Activated CD4-positive, alpha-beta T cell treated with anti-CD3 and anti-CD28 coated beads for 36 hours (primary cell): ENCODE data around the gene PARD6B. TPM values are rescaled to one million over a fixed set of nuclear protein-coding genes. Genes with fewer than 3 reads are reported as not detected.
A peak's percentile ranks its signal among the peaks of the same experiment; 100 is the strongest.
"Not testable (repeated sequence)": the region's sequence is repeated elsewhere in the genome, so short reads cannot be mapped to it uniquely, and the experiment has no call there.

Source experiments
- ATAC-seq: fragments of 200-7000 bp; cut with Tn5 transposase; one replicate; pipeline ENCODE4 v1.10.0; 2021; ENCODE audit warnings: mild to moderate bottlenecking, moderate library complexity
- CTCF ChIA-PET: fragments of 350-600 bp; sonication (Branson Sonifier 250); formaldehyde crosslinking; loops from one replicate; lab custom pipeline; 2021; ENCODE audit warnings: antibody characterized with exemption; lab: Charles Lee
- POLR2A ChIA-PET: fragments of 350-600 bp; sonication (Branson Sonifier 250); formaldehyde crosslinking; loops from one replicate; lab custom pipeline; 2021; ENCODE audit warnings: antibody characterized with exemption, inconsistent platforms; lab: Charles Lee
- DNase-seq: peaks from one replicate; pipeline ENCODE4 v3.0.0-alpha.2; 2020
- H3K27ac Mint-ChIP-seq: one replicate; pipeline ENCODE4 v1.8.0; 2021; ENCODE audit warnings: mixed read lengths
- H3K27me3 Mint-ChIP-seq: one replicate; pipeline ENCODE4 v1.8.0; 2021; ENCODE audit warnings: mixed read lengths
- H3K36me3 Mint-ChIP-seq: one replicate; pipeline ENCODE4 v1.8.0; 2021; ENCODE audit warnings: low read depth, mixed read lengths
- H3K4me1 Mint-ChIP-seq: one replicate; pipeline ENCODE4 v1.8.0; 2021; ENCODE audit warnings: mixed read lengths
- H3K4me3 Mint-ChIP-seq: one replicate; pipeline ENCODE4 v1.8.0; 2021; ENCODE audit warnings: mild to moderate bottlenecking, moderate library complexity, mixed read lengths
- H3K9me3 Mint-ChIP-seq: one replicate; pipeline ENCODE4 v1.8.0; 2021; ENCODE audit warnings: low read depth, mixed read lengths
- intact Hi-C, 2 experiments: fragments of 100-400 bp; cut with DNase I in 1 of 2; cut with micrococcal nuclease in 1 of 2; formaldehyde crosslinking; loops; one replicate each; pipeline versions ENCODE4 v1.14.2 to v1.15.1; 2022 to 2024; cut with DNase I, micrococcal nuclease
- total RNA-seq, 2 experiments: library from RNA; stranded (reverse); gene quantifications; one replicate each; pipeline ENCODE4 v1.2.3, GENCODE V29; 2021

PARD6B gene
- total RNA-seq, 2 experiments from 2014 or later: 4.9 to 6.2 TPM

GRCh38 chr20:50783903-50784302 lies 52.5 kb downstream of the PARD6B start:
- no peak overlapping the region for H3K27ac Mint-ChIP-seq
- ChIA-PET CTCF (interaction anchor here (0.6 to 1.4 kb wide), 5 partner anchors 10 to 34 kb away, joined by 3 to 6 read pairs (median 4); partner anchors contain the start of gene BCAS4), POLR2A (no interaction called here)
- no peak overlapping the region for H3K4me3 Mint-ChIP-seq
- no peak for ATAC-seq
- no peaks in the 10 kb centered on the region for H3K36me3 Mint-ChIP-seq
- H3K27me3 Mint-ChIP-seq: no peaks in the 10 kb centered on the region
- intact Hi-C loops: no loop called here
- H3K9me3 Mint-ChIP-seq: no peaks in the 10 kb centered on the region
- DNase-seq: no peak
- H3K4me1 Mint-ChIP-seq: no peaks in the 10 kb centered on the region

- DNase-seq (no peak), ATAC-seq (no peak)
- no peaks in the 10 kb centered on the region for H3K36me3 Mint-ChIP-seq
- ChIA-PET POLR2A (no interaction called here), CTCF (interaction anchor here (0.7 to 1.4 kb wide), 4 partner anchors 9 to 18 kb away, joined by 3 to 6 read pairs (median 4); partner anchors contain the start of gene BCAS4)
- H3K9me3 Mint-ChIP-seq: no peaks in the 10 kb centered on the region
- intact Hi-C loops: no loop called here
- no peak overlapping the region for H3K27ac Mint-ChIP-seq
- H3K4me1 Mint-ChIP-seq: no peaks in the 10 kb centered on the region
- no peak overlapping the region for H3K4me3 Mint-ChIP-seq
- H3K27me3 Mint-ChIP-seq: no peaks in the 10 kb centered on the region
Observed at GRCh38 chr20:50784464-50784863, 53.1 kb downstream of the PARD6B start.

GRCh38 chr20:50786703-50787102 lies 55.3 kb downstream of the PARD6B start:
- H3K27me3 Mint-ChIP-seq: no peaks in the 10 kb centered on the region
- no peaks in the 10 kb centered on the region for H3K9me3 Mint-ChIP-seq
- H3K4me3 Mint-ChIP-seq: no peak overlapping the region
- DNase-seq: no peak
- H3K27ac Mint-ChIP-seq: no peak overlapping the region
- peaks cover 6% of the 10 kb centered on the region for H3K4me1 Mint-ChIP-seq
- H3K36me3 Mint-ChIP-seq: no peaks in the 10 kb centered on the region
- POLR2A ChIA-PET: no interaction called here
- CTCF ChIA-PET: interaction anchor here (0.6 kb wide), 1 partner anchor 31 kb away, joined by 3 read pairs; no protein-coding TSS in a partner anchor
- no peak for ATAC-seq
- intact Hi-C loops: no loop called here

GRCh38 chr20:50787181-50787580 lies 55.8 kb downstream of the PARD6B start:
- Mint-ChIP-seq H3K4me1 (peaks cover 6% of the 10 kb centered on the region), H3K9me3 (no peaks in the 10 kb centered on the region), H3K27me3 (no peaks in the 10 kb centered on the region), H3K36me3 (no peaks in the 10 kb centered on the region), H3K4me3 (no peak overlapping the region), H3K27ac (no peak overlapping the region)
- no peak for DNase-seq
- ChIA-PET POLR2A (no interaction called here), CTCF (interaction anchor here (0.6 to 1.7 kb wide), 5 partner anchors 26 to 880 kb away, joined by 3 to 4 read pairs (median 3); no protein-coding TSS in a partner anchor)
- intact Hi-C loops: no loop called here
- no peak for ATAC-seq

- no peaks in the 10 kb centered on the region for H3K36me3 Mint-ChIP-seq
- no peaks in the 10 kb centered on the region for H3K27me3 Mint-ChIP-seq
- peaks cover 6% of the 10 kb centered on the region for H3K4me1 Mint-ChIP-seq
- H3K9me3 Mint-ChIP-seq: no peaks in the 10 kb centered on the region
- DNase-seq (no peak), ATAC-seq (no peak)
- CTCF ChIA-PET: interaction anchor here (0.6 to 4.4 kb wide), 10 partner anchors 25 to 881 kb away, joined by 3 to 20 read pairs (median 3); no protein-coding TSS in a partner anchor
- H3K27ac Mint-ChIP-seq: no peak overlapping the region
- H3K4me3 Mint-ChIP-seq: no peak overlapping the region
- intact Hi-C loops: no loop called here
- POLR2A ChIA-PET: no interaction called here
Observed at GRCh38 chr20:50788045-50788991, 56.9 kb downstream of the PARD6B start.

- no peak for DNase-seq
- ATAC-seq: no peak
- POLR2A ChIA-PET: interaction anchor here (0.6 to 1.6 kb wide), 4 partner anchors 134 to 190 kb away, joined by 3 to 4 read pairs (median 3); partner anchors contain the start of gene ADNP
- H3K9me3 Mint-ChIP-seq: no peaks in the 10 kb centered on the region
- intact Hi-C loops: loop anchor here (1.0 to 10.0 kb wide), 4 partner anchors 122 to 745 kb away; no protein-coding TSS in a partner anchor
- no peak overlapping the region for H3K4me3 Mint-ChIP-seq
- CTCF ChIA-PET: interaction anchor here (0.7 to 4.4 kb wide), 25 partner anchors 9 to 202 kb away, joined by 3 to 20 read pairs (median 5); no protein-coding TSS in a partner anchor
- peak overlapping the region; percentile 75 for H3K27ac Mint-ChIP-seq
- H3K36me3 Mint-ChIP-seq: no peaks in the 10 kb centered on the region
- H3K27me3 Mint-ChIP-seq: no peaks in the 10 kb centered on the region
- peaks cover 8% of the 10 kb centered on the region for H3K4me1 Mint-ChIP-seq
Observed at GRCh38 chr20:50789968-50790650, 58.7 kb downstream of the PARD6B start.

- intact Hi-C loops: loop anchor here (1.0 to 10.0 kb wide), 4 partner anchors 122 to 744 kb away; no protein-coding TSS in a partner anchor
- POLR2A ChIA-PET: interaction anchor here (0.6 to 1.6 kb wide), 4 partner anchors 133 to 189 kb away, joined by 3 to 4 read pairs (median 3); partner anchors contain the start of gene ADNP
- H3K27ac Mint-ChIP-seq: peak overlapping the region; percentile 75
Observed at GRCh38 chr20:50790651-50791277, 59.4 kb downstream of the PARD6B start.

GRCh38 chr20:50792708-50793574 lies 61.6 kb downstream of the PARD6B start:
- intact Hi-C loops: loop anchor here (5.0 to 10.0 kb wide), 3 partner anchors 119 to 742 kb away; no protein-coding TSS in a partner anchor
- POLR2A ChIA-PET: interaction anchor here (0.6 kb wide), 3 partner anchors 26 to 228 kb away, joined by 3 to 4 read pairs (median 3); partner anchors contain the start of gene MOCS3

More at GRCh38 chr20:50790651-50791277, 59.4 kb downstream of the PARD6B start:
- Mint-ChIP-seq H3K27me3 (no peaks in the 10 kb centered on the region), H3K9me3 (no peaks in the 10 kb centered on the region), H3K4me3 (no peak overlapping the region), H3K4me1 (peaks cover 12% of the 10 kb centered on the region), H3K36me3 (no peaks in the 10 kb centered on the region)
- CTCF ChIA-PET: interaction anchor here (0.6 to 4.4 kb wide), 29 partner anchors 10 to 588 kb away, joined by 3 to 20 read pairs (median 4); partner anchors contain the start of genes DPM1 and MOCS3
- DNase-seq (peak; percentile 93), ATAC-seq (peak; percentile 86)

GRCh38 chr20:50793575-50794016 lies 62.2 kb downstream of the PARD6B start:
- Mint-ChIP-seq H3K4me1 (peaks cover 17% of the 10 kb centered on the region), H3K4me3 (peak overlapping the region; percentile 35), H3K27ac (peak overlapping the region; percentile 74)
- ChIA-PET POLR2A (interaction anchor here (0.6 to 1.8 kb wide), 4 partner anchors 26 to 227 kb away, joined by 3 to 14 read pairs (median 4); partner anchors contain the start of genes DPM1 and MOCS3), CTCF (interaction anchor here (0.6 to 4.2 kb wide), 27 partner anchors 8 to 385 kb away, joined by 3 to 60 read pairs (median 6); partner anchors contain the start of genes ADNP, DPM1 and MOCS3)
- H3K27me3 Mint-ChIP-seq, ATAC-seq, H3K9me3 Mint-ChIP-seq, H3K36me3 Mint-ChIP-seq: not testable (repeated sequence)
- DNase-seq: peak; percentile 78
- intact Hi-C loops: loop anchor here (1.0 to 10.0 kb wide), 9 partner anchors 25 to 741 kb away; partner anchors contain the start of genes DPM1 (in 1 of the 2), MOCS3 (in 1 of the 2) and PARD6B (in 1 of the 2)

More at GRCh38 chr20:50792708-50793574, 61.6 kb downstream of the PARD6B start:
- no peak for ATAC-seq
- H3K4me3 Mint-ChIP-seq: no peak overlapping the region
- no peaks in the 10 kb centered on the region for H3K36me3 Mint-ChIP-seq
- H3K27ac Mint-ChIP-seq: peak overlapping the region; percentile 21
- CTCF ChIA-PET: interaction anchor here (0.6 to 4.2 kb wide), 18 partner anchors 8 to 385 kb away, joined by 3 to 60 read pairs (median 4); partner anchors contain the start of gene ADNP
- DNase-seq: no peak
- no peaks in the 10 kb centered on the region for H3K27me3 Mint-ChIP-seq
- H3K4me1 Mint-ChIP-seq: peaks cover 17% of the 10 kb centered on the region
- H3K9me3 Mint-ChIP-seq: no peaks in the 10 kb centered on the region
